ENCODE measurements around the gene CDC42BPB.

DNA sequence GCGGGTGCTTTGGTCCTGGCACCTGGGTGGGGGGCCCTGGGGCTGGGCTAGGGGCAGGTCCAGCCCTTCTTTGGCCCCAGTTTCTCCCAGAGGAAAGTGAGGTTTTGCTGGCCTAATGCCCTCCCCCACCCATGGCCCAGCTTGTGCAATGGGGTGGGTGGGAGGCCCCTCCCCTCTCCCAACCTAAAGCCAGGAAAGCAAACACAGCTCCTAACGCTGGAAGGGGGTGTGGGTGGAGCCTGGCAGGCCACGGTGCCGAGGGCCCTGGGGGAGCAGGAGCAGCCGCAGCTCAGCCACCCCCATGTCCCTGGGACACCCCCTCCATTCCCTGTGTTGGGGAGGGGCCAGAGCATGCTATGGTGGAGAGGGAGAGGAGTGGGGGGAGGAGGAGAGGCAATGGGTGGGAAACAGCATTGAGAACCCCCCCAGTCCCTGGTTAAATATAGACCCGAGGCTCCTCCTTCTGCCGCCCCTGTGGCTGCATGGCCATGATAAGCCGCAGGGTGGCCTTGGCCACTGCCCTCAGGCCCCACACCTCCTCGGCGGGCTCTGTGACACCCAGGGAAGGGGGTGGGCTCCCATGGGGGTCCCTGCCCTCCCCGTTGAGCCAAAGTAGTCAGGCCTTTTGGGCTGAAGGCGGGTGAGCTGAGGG lies 41.9 kb upstream of the CDC42BPB start:
- TF ChIP-seq, protein P1, sequence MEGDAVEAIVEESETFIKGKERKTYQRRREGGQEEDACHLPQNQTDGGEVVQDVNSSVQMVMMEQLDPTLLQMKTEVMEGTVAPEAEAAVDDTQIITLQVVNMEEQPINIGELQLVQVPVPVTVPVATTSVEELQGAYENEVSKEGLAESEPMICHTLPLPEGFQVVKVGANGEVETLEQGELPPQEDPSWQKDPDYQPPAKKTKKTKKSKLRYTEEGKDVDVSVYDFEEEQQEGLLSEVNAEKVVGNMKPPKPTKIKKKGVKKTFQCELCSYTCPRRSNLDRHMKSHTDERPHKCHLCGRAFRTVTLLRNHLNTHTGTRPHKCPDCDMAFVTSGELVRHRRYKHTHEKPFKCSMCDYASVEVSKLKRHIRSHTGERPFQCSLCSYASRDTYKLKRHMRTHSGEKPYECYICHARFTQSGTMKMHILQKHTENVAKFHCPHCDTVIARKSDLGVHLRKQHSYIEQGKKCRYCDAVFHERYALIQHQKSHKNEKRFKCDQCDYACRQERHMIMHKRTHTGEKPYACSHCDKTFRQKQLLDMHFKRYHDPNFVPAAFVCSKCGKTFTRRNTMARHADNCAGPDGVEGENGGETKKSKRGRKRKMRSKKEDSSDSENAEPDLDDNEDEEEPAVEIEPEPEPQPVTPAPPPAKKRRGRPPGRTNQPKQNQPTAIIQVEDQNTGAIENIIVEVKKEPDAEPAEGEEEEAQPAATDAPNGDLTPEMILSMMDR (conservative IDR thresholded peaks at IDR 0.05; ENCODE audit: low read depth, low read length): no peak
- TF ChIP-seq CEBPB (IDR thresholded peaks at IDR 0.05; ENCODE audit: low read depth, low read length) (no peak), RFX5 (IDR thresholded peaks at IDR 0.05; ENCODE audit: low read depth, low read length) (no peak), CHD1 (IDR thresholded peaks at IDR 0.05; ENCODE audit: low read depth, low read length) (no peak), POLR2A (IDR thresholded peaks at IDR 0.05; ENCODE audit: low read depth, low read length) (no peak), RAD21 (IDR thresholded peaks at IDR 0.05; ENCODE audit: low read length) (no peak)
- TF ChIP-seq, protein P2, sequence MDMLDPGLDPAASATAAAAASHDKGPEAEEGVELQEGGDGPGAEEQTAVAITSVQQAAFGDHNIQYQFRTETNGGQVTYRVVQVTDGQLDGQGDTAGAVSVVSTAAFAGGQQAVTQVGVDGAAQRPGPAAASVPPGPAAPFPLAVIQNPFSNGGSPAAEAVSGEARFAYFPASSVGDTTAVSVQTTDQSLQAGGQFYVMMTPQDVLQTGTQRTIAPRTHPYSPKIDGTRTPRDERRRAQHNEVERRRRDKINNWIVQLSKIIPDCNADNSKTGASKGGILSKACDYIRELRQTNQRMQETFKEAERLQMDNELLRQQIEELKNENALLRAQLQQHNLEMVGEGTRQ (IDR thresholded peaks at IDR 0.05; ENCODE audit: low read depth, low read length): no peak
